ENCODE measurements around the gene MON2.
A peak's percentile ranks its signal among the peaks of the same experiment; 100 is the strongest.
"Not testable (repeated sequence)": the region's sequence is repeated elsewhere in the genome, so short reads cannot be mapped to it uniquely, and the experiment has no call there.

Gene MON2

GRCh38 chr12:62466594-62467491 is at the start of gene MON2:
MON2 (plus strand) TSS chr12:62466826; CDS start chr12:62467208, 382 bp downstream.
- DNase-seq, result peak; percentile 91
- ATAC-seq, result peak; percentile 99

GRCh38 chr12:62426089-62426488 is 40.5 kb upstream of the MON2 start:
- DNase-seq, result no peak

GRCh38 chr12:62429457-62429856 is 37.2 kb upstream of the MON2 start:
- ATAC-seq (no peak), DNase-seq (no peak)

More at GRCh38 chr12:62426089-62426488, 40.5 kb upstream of the MON2 start:
- no peak for ATAC-seq

- ATAC-seq, result no peak
- DNase-seq, result no peak
Measured at GRCh38 chr12:62434494-62435302, 31.9 kb upstream of the MON2 start.

- ATAC-seq (peak; percentile 82), DNase-seq (peak; percentile 41)
Measured at GRCh38 chr12:62435303-62436163, 31.1 kb upstream of the MON2 start.

- no peak for ATAC-seq
- no peak for DNase-seq
Measured at GRCh38 chr12:62436164-62436503, 30.5 kb upstream of the MON2 start.

- ATAC-seq, result no peak
Measured at GRCh38 chr12:62438098-62438692, 28.4 kb upstream of the MON2 start.

GRCh38 chr12:62446754-62447452 is 19.7 kb upstream of the MON2 start:
- no peak for DNase-seq
- no peak for ATAC-seq

More at GRCh38 chr12:62438098-62438692, 28.4 kb upstream of the MON2 start:
- peak; percentile 60 for DNase-seq

GRCh38 chr12:62448436-62448835 is 18.2 kb upstream of the MON2 start:
- no peak for ATAC-seq
- DNase-seq, result no peak

- DNase-seq, ATAC-seq: not testable (repeated sequence)
Measured at GRCh38 chr12:62455429-62455828, 11.2 kb upstream of the MON2 start.

GRCh38 chr12:62458626-62459025 is 8.0 kb upstream of the MON2 start:
- DNase-seq, result no peak
- no peak for ATAC-seq

GRCh38 chr12:62459976-62460375 is 6.7 kb upstream of the MON2 start:
- DNase-seq, result no peak
- no peak for ATAC-seq

- not testable (repeated sequence) for ATAC-seq, DNase-seq
Measured at GRCh38 chr12:62461171-62461837, 5.3 kb upstream of the MON2 start.

- not testable (repeated sequence) for DNase-seq
Measured at GRCh38 chr12:62463252-62463651, 3.4 kb upstream of the MON2 start.

GRCh38 chr12:62466018-62466593 is 520 bp upstream of the MON2 start:
- DNase-seq, result peak; percentile 32
- ATAC-seq, result peak; percentile 39

More at GRCh38 chr12:62463252-62463651, 3.4 kb upstream of the MON2 start:
- not testable (repeated sequence) for ATAC-seq

- DNase-seq, result no peak
- no peak for ATAC-seq
Measured at GRCh38 chr12:62468397-62468796, 1.8 kb downstream of the MON2 start.

- ATAC-seq (no peak), DNase-seq (no peak)
Measured at GRCh38 chr12:62468935-62469334, 2.3 kb downstream of the MON2 start.

GRCh38 chr12:62469704-62470103 is 3.1 kb downstream of the MON2 start:
- ATAC-seq, result no peak
- no peak for DNase-seq

- ATAC-seq, result no peak
- no peak for DNase-seq
Measured at GRCh38 chr12:62471734-62472133, 5.1 kb downstream of the MON2 start.

- ATAC-seq, result peak; percentile 32
- no peak for DNase-seq
Measured at GRCh38 chr12:62472472-62472871, 5.8 kb downstream of the MON2 start.
